ENCODE data around the gene EXOC6.

Gene EXOC6

GRCh38 chr10:92826061-92826460 lies 22.3 kb upstream of the EXOC6 start:
- Histone ChIP-seq H3K4ac (ENCODE audit: low read depth, low read length) (no peak overlapping the region), H3K27me3 (ENCODE audit: insufficient read depth, low read length) (no peaks in the 10 kb centered on the region), H2BK5ac (ENCODE audit: low read depth, low read length, poor library complexity) (no peak overlapping the region), H3K23ac (ENCODE audit: low read length) (no peak overlapping the region), H3K4me3 (ENCODE audit: low read depth, low read length) (no peak overlapping the region), H4K8ac (ENCODE audit: low read depth, low read length) (no peak overlapping the region), H2AK5ac (ENCODE audit: low read length) (no peak overlapping the region), H3K4me2 (ENCODE audit: low read length) (no peak overlapping the region), H3K9me3 (ENCODE audit: insufficient read depth, low read depth, low read length) (no peaks in the 10 kb centered on the region), H2BK12ac (ENCODE audit: low read length) (no peak overlapping the region), H3K18ac (ENCODE audit: low read length) (no peak overlapping the region), H2AFZ (ENCODE audit: insufficient read depth, low read length, poor library complexity) (no peak overlapping the region), H4K12ac (ENCODE audit: low read depth, low read length) (no peak overlapping the region), H3K27ac (ENCODE audit: low read depth, low read length) (no peak overlapping the region), H2BK120ac (ENCODE audit: insufficient read depth, low read length, poor library complexity) (no peak overlapping the region), H3K4me1 (ENCODE audit: control insufficient read depth in 1 of 2, insufficient read depth in 2 of 2, low read length in 2 of 2) (peaks cover 0 to 1% of the 10 kb centered on the region in 2 experiments), H3K36me3 (ENCODE audit: control insufficient read depth in 1 of 2, insufficient read depth in 2 of 2, low read length in 2 of 2) (no peaks in the 10 kb centered on the region), H3K14ac (ENCODE audit: low read length) (no peak overlapping the region), H3K9ac (ENCODE audit: low read length) (no peak overlapping the region), H4K91ac (ENCODE audit: low read depth, low read length) (no peak overlapping the region), H3K79me2 (ENCODE audit: control insufficient read depth, insufficient read depth, low read length, poor library complexity) (no peaks in the 10 kb centered on the region), H3K79me1 (ENCODE audit: low read length) (peaks cover 2% of the 10 kb centered on the region)
- no CpG with 5 or more reads among the region's 5 CpGs for WGBS (ENCODE audit: extremely low coverage, insufficient coverage, insufficient read length)
- DNase-seq, result no peak

- Histone ChIP-seq H3K27me3 (ENCODE audit: insufficient read depth, low read length) (no peaks in the 10 kb centered on the region), H3K79me1 (ENCODE audit: low read length) (peaks cover 2% of the 10 kb centered on the region), H2AFZ (ENCODE audit: insufficient read depth, low read length, poor library complexity) (no peak overlapping the region), H3K4me3 (ENCODE audit: low read depth, low read length) (no peak overlapping the region), H3K23ac (ENCODE audit: low read length) (no peak overlapping the region), H2BK5ac (ENCODE audit: low read depth, low read length, poor library complexity) (no peak overlapping the region), H2BK120ac (ENCODE audit: insufficient read depth, low read length, poor library complexity) (no peak overlapping the region), H3K14ac (ENCODE audit: low read length) (no peak overlapping the region), H4K8ac (ENCODE audit: low read depth, low read length) (no peak overlapping the region), H3K27ac (ENCODE audit: low read depth, low read length) (no peak overlapping the region), H3K4me1 (ENCODE audit: control insufficient read depth in 1 of 2, insufficient read depth in 2 of 2, low read length in 2 of 2) (peaks cover 0 to 1% of the 10 kb centered on the region in 2 experiments), H3K79me2 (ENCODE audit: control insufficient read depth, insufficient read depth, low read length, poor library complexity) (no peaks in the 10 kb centered on the region), H2BK12ac (ENCODE audit: low read length) (no peak overlapping the region), H4K12ac (ENCODE audit: low read depth, low read length) (no peak overlapping the region), H3K4ac (ENCODE audit: low read depth, low read length) (no peak overlapping the region), H2AK5ac (ENCODE audit: low read length) (no peak overlapping the region), H3K18ac (ENCODE audit: low read length) (no peak overlapping the region), H3K36me3 (ENCODE audit: control insufficient read depth in 1 of 2, insufficient read depth in 2 of 2, low read length in 2 of 2) (no peaks in the 10 kb centered on the region), H3K9me3 (ENCODE audit: insufficient read depth, low read depth, low read length) (no peaks in the 10 kb centered on the region), H3K9ac (ENCODE audit: low read length) (no peak overlapping the region), H3K4me2 (ENCODE audit: low read length) (no peak overlapping the region), H4K91ac (ENCODE audit: low read depth, low read length) (no peak overlapping the region)
- no peak for DNase-seq
Measured at GRCh38 chr10:92826504-92826903, 21.8 kb upstream of the EXOC6 start.

GRCh38 chr10:92829042-92829785 lies 19.1 kb upstream of the EXOC6 start:
- H3K27me3 ChIP-seq (ENCODE audit: insufficient read depth, low read length), result no peaks in the 10 kb centered on the region
- H3K9me3 ChIP-seq (ENCODE audit: insufficient read depth, low read depth, low read length), result no peaks in the 10 kb centered on the region
- no peaks in the 10 kb centered on the region for H3K79me2 ChIP-seq (ENCODE audit: control insufficient read depth, insufficient read depth, low read length, poor library complexity)
- H3K9ac ChIP-seq (ENCODE audit: low read length), result no peak overlapping the region
- no peak overlapping the region for H3K27ac ChIP-seq (ENCODE audit: low read depth, low read length)
- H2BK120ac ChIP-seq (ENCODE audit: insufficient read depth, low read length, poor library complexity), result no peak overlapping the region
- H3K4me2 ChIP-seq (ENCODE audit: low read length), result no peak overlapping the region
- H3K4me1 ChIP-seq (ENCODE audit: control insufficient read depth in 1 of 2, insufficient read depth in 2 of 2, low read length in 2 of 2), result no peaks in the 10 kb centered on the region
- no peak overlapping the region for H2BK12ac ChIP-seq (ENCODE audit: low read length)
- no peak overlapping the region for H2AK5ac ChIP-seq (ENCODE audit: low read length)
- no peaks in the 10 kb centered on the region for H3K79me1 ChIP-seq (ENCODE audit: low read length)
- H3K36me3 ChIP-seq (ENCODE audit: control insufficient read depth in 1 of 2, insufficient read depth in 2 of 2, low read length in 2 of 2), result no peaks in the 10 kb centered on the region
- no peak for DNase-seq
- H3K14ac ChIP-seq (ENCODE audit: low read length), result no peak overlapping the region
- H4K8ac ChIP-seq (ENCODE audit: low read depth, low read length), result no peak overlapping the region
- H3K4me3 ChIP-seq (ENCODE audit: low read depth, low read length), result no peak overlapping the region
- H3K23ac ChIP-seq (ENCODE audit: low read length), result no peak overlapping the region
- no peak overlapping the region for H4K12ac ChIP-seq (ENCODE audit: low read depth, low read length)
- H3K18ac ChIP-seq (ENCODE audit: low read length), result no peak overlapping the region
- no peak overlapping the region for H3K4ac ChIP-seq (ENCODE audit: low read depth, low read length)
- WGBS (ENCODE audit: extremely low coverage, insufficient coverage, insufficient read length), result no CpG with 5 or more reads among the region's 10 CpGs
- H2AFZ ChIP-seq (ENCODE audit: insufficient read depth, low read length, poor library complexity), result no peak overlapping the region
- H4K91ac ChIP-seq (ENCODE audit: low read depth, low read length), result no peak overlapping the region
- no peak overlapping the region for H2BK5ac ChIP-seq (ENCODE audit: low read depth, low read length, poor library complexity)

GRCh38 chr10:92829786-92830377 lies 18.4 kb upstream of the EXOC6 start:
- no peak overlapping the region for H2AFZ ChIP-seq (ENCODE audit: insufficient read depth, low read length, poor library complexity)
- H3K9ac ChIP-seq (ENCODE audit: low read length), result no peak overlapping the region
- no peak overlapping the region for H3K14ac ChIP-seq (ENCODE audit: low read length)
- no peaks in the 10 kb centered on the region for H3K9me3 ChIP-seq (ENCODE audit: insufficient read depth, low read depth, low read length)
- H3K27ac ChIP-seq (ENCODE audit: low read depth, low read length), result no peak overlapping the region
- no peaks in the 10 kb centered on the region for H3K4me1 ChIP-seq (ENCODE audit: control insufficient read depth in 1 of 2, insufficient read depth in 2 of 2, low read length in 2 of 2)
- DNase-seq, result no peak
- no peak overlapping the region for H2BK12ac ChIP-seq (ENCODE audit: low read length)
- no peak overlapping the region for H2AK5ac ChIP-seq (ENCODE audit: low read length)
- H3K36me3 ChIP-seq (ENCODE audit: control insufficient read depth in 1 of 2, insufficient read depth in 2 of 2, low read length in 2 of 2), result no peaks in the 10 kb centered on the region
- no CpG with 5 or more reads among the region's 4 CpGs for WGBS (ENCODE audit: extremely low coverage, insufficient coverage, insufficient read length)
- H3K27me3 ChIP-seq (ENCODE audit: insufficient read depth, low read length), result no peaks in the 10 kb centered on the region
- H3K23ac ChIP-seq (ENCODE audit: low read length), result no peak overlapping the region
- H3K79me1 ChIP-seq (ENCODE audit: low read length), result no peaks in the 10 kb centered on the region
- H4K8ac ChIP-seq (ENCODE audit: low read depth, low read length), result no peak overlapping the region
- no peak overlapping the region for H3K18ac ChIP-seq (ENCODE audit: low read length)
- no peaks in the 10 kb centered on the region for H3K79me2 ChIP-seq (ENCODE audit: control insufficient read depth, insufficient read depth, low read length, poor library complexity)
- H3K4me3 ChIP-seq (ENCODE audit: low read depth, low read length), result no peak overlapping the region
- no peak overlapping the region for H2BK5ac ChIP-seq (ENCODE audit: low read depth, low read length, poor library complexity)
- no peak overlapping the region for H4K12ac ChIP-seq (ENCODE audit: low read depth, low read length)
- H3K4me2 ChIP-seq (ENCODE audit: low read length), result no peak overlapping the region
- H2BK120ac ChIP-seq (ENCODE audit: insufficient read depth, low read length, poor library complexity), result no peak overlapping the region
- H4K91ac ChIP-seq (ENCODE audit: low read depth, low read length), result no peak overlapping the region
- no peak overlapping the region for H3K4ac ChIP-seq (ENCODE audit: low read depth, low read length)
